CD4-positive, alpha-beta T cell treated with Interleukin-12 subunit alpha and Interleukin-12 subunit beta, for 1 hour (primary cell): ENCODE data around the gene PIK3CA.
"Not testable (repeated sequence)": the region's sequence is repeated elsewhere in the genome, so short reads cannot be mapped to it uniquely, and the experiment has no call there.

ENCODE experiments used
- DNase-seq: peaks from one replicate; pipeline ENCODE4 v3.0.0-alpha.2; 2020

PIK3CA gene

DNA sequence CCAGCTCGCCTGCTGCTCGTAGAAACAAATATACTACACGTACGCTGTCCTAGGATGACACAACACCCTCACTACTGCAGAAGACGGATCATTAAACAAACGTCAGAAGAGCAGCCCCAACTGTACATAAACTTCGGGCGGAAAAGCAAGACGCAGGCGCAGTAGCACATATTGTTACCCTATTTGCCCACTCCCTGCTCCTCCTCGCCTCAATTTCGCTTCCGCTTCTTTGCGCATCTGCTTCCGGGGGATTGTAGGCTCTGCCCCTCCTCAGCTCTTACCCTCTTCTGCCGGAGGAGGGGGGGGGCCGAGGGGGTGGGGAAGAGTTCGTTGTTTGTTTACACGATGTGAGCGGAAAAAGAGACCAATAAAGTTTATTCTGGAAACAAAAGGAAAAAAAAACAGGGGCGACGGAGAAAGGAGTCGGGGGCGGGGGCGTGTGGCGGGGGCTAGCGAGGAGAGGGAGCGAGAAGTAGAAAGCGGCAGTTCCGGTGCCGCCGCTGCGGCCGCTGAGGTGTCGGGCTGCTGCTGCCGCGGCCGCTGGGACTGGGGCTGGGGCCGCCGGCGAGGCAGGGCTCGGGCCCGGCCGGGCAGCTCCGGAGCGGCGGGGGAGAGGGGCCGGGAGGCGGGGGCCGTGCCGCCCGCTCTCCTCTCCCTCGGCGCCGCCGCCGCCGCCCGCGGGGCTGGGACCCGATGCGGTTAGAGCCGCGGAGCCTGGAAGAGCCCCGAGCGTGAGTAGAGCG is at the start of gene PIK3CA:
TSS of gene PIK3CA (plus strand) at position 485 of the 743 bp plus-strand sequence. CDS start 50,469 bp downstream, outside the sequence.
- DNase-seq = peak; percentile 97

DNA sequence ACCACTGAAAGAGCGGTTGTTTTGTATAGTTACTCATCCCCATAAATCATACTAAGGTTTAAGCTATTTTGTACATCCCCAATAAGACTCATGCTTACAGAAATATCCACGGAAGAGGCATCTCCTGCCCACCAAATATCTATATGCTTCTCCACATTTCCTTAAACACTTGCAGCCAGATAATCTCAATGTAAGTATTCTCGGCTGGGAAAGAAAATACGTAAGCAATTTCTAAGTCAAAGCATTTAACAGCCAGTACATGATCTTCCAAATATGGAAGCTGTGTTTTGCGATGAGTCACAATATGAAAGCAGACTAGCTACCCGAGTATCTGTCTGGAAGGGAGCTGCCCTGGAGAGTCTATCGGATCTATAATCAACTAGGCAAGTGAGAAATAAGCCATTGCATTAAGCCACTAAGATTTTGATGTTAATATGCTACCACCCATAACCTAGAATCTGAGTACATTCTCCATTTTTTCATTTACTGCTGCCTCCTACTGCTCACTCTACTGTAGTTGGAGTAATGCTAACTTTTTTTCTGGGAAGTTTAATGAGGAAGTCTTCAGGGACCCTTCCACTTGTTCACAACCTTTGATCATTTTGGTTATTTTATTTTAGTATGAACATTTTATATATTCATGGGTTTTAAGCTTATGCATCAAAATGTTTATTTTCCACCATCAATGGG is 49.6 kb upstream of the PIK3CA start:
- no peak for DNase-seq

- no peak for DNase-seq
These were observed 47.5 kb upstream of the PIK3CA start for GRCh38 chr3:179100652-179101051.

GRCh38 chr3:179105881-179106280 is 42.3 kb upstream of the PIK3CA start:
- no peak for DNase-seq

- no peak for DNase-seq
These were observed 40.5 kb upstream of the PIK3CA start for GRCh38 chr3:179107617-179108016.

GRCh38 chr3:179108086-179108485 is 40.1 kb upstream of the PIK3CA start:
- DNase-seq = no peak

DNA sequence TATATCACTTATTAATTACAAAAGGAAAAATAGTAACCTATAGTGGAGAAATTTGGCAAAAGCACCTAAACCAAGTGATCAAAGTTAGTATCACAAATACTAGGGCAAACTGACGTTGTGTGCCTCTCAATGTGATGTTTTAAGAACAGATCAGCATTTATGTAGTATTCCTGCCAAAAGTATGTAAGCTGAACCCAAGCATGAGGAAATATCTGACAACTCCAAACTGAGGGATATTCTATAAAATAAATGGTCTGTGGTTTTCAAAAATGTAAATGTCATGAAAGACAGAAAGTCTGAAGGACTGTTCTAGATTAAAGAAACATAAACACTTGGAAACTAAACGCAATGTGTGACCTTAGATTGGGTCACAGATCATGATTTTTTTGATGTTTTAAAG is 34.3 kb upstream of the PIK3CA start:
- no peak for DNase-seq

GRCh38 chr3:179115444-179115843 is 32.7 kb upstream of the PIK3CA start:
- DNase-seq = not testable (repeated sequence)

DNA sequence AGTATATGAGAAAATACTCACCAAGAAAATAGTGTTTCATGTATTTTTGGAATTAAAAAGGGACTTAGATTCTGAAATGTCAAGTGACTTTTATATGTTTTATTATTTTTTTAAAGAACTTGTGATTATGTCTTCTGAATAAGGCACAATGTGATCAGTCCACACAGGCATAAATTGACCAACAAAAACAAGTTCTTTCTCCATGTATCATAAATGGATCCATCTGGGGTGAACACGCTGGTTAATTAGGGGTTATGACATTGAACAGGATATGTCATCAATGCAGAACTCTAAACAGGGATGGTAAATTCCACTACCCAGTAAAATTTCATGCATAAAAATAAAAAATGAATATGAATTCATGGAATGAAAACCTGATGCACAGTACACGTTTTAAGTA is 31.3 kb upstream of the PIK3CA start:
- no peak for DNase-seq

DNA sequence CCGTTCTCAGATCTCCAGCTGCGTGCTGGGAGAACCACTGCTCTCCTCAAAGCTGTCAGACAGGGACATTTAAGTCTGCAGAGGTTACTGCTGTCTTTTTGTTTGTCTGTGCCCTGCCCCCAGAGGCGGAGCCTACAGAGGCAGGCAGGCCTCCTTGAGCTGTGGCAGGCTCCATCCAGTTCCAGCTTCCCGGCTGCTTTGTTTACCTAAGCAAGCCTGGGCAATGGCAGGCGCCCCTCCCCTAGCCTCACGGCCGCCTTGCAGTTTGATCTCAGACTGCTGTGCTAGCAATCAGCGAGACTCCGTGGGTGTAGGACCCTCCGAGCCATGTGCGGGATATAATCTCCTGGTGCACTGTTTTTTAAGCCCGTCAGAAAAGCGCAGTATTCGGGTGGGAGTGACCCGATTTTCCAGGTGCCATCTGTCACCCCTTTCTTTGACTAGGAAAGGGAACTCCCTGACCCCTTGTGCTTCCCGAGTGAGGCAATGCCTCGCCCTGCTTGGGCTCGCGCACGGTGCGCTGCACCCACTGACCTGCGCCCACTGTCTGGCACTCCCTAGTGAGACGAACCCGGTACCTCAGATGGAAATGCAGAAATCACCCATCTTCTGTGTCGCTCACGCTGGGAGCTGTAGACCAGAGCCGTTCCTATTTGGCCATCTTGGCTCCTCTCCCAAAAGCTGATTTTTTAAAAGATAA is 15.8 kb upstream of the PIK3CA start:
- DNase-seq = not testable (repeated sequence)

- DNase-seq = no peak
These were observed 14.6 kb upstream of the PIK3CA start for GRCh38 chr3:179133575-179133974.

- DNase-seq = no peak
These were observed 12.0 kb upstream of the PIK3CA start for GRCh38 chr3:179136195-179136594.

GRCh38 chr3:179141890-179142289 is 6.3 kb upstream of the PIK3CA start:
- no peak for DNase-seq

DNA sequence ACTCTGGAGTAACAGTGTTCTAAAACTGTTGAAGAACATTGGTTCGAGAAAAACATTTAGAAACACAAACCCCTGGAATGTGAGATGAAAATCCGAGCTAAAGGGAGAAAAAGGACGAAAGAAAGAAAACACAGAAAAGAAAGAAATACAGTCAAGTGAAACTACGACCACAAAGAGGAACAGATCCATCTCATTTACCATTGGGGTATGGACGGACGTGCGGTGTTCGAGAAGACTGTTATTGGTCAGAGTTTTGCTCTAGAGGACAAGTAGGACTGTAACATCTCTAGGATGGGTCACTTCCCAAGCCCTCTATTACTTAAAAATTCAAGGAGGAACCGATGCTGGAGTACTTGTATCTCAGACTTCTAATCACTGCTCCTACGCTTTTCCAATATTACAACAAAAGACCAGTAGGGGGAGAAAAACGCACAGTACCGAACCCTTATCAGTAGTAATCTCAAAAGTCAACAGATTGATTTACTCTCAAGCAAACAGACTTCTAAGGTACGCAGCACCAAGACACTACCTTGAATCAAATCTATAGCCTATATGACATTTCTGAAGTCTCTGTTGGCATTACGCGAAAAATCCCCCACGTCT is 1.1 kb upstream of the PIK3CA start:
- peak; percentile 76 for DNase-seq

- DNase-seq = no peak
These were observed 664 bp upstream of the PIK3CA start for GRCh38 chr3:179147514-179147872.

DNA sequence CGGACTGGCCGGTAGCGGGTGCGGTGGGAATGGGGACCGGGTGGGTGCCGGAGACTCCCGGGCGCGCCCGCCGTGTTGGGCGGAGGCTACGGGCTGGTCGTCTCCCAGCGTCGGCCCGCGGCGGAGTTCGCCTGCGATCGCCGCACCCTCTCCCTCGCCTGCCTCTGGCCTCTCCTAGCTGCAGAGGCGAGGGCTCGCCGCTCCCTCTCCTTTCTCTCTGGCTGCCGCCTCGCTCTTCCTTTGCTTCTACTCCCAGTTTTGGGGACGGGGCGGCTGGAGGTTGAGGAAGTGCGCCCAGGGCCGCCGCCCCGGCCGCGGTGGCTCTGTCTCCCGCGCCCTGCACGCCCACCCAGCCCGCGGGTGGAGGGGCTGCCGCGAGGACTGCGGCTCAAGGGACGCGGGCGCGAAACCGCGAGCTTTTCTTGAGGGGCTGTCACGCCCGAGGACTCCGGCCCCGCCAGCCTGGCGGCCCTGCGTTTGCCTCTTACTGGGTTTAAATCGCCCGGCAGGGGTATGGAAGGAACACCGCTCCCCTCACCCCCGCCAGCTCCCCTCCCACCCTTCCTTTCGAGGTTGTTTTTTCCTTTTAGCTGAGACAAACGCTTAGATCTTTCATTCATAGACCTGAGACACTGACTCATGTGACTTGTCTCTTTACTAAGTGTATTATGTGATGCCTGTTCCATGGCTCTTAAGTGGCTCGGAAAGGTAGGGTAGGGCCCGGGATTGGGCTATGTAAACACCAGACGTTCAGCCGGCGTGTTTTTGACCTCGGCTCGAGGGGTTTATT is 654 bp downstream of the PIK3CA start:
- peak; percentile 75 for DNase-seq

DNA sequence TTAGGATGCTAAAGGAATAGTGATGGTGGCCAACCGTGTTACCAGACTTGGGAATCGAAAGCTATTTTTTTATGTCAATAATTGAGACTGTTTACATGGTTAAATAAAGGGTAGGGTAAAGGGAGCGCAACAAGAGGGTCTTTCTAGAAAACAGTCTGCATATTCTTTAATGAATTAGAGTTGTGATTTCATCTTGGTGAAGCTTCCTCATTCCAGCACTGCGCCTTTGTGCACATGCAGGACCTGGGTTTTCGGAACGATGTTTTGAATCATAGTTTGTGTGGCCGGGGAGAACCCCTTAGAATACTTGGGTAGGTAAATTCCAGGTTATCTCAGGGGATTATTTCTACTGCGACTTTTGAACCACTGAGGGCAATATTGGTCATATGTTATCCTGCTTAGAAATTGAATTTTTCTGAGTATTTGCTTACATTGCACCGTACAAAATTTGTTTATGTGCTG is 1.3 kb downstream of the PIK3CA start:
- DNase-seq = peak; percentile 67

DNA sequence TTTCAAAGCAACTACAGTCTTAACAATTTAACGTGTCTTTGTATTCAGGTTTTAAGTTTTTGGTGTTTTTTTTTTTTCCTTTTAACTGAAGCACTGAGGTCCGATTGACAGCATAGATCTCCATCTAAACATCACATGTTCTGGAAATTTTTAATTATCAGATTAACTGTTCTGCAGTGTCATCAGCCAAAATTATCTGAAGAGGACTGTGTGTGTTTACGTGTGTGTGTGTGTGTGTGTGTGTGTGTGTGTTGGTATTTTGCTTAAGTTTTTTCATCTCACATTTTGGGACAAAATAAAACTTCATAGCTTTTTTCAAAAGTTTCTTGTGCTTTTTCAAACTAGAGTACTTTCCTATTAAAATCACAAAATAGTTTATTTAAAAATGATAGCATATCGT is 1.8 kb downstream of the PIK3CA start:
- DNase-seq = no peak

DNA sequence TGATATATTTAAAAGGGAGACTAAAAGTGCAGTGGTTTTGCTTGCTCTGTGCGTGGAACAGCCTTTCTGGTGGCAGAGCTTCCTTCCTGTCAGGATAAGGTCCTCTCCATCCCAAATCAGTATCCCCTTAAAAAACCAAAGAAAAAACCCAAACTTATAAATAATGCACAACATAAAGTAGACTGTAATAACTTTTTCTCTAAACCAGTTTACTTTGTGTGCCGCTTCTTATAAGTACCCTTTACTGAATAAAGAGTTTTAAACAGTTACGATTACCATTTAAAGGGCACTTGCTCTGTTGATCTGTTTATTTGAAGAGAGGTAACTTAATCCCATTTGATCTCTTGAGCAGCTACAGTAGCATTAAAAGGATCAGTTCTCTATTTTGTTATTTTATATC is 2.5 kb downstream of the PIK3CA start:
- no peak for DNase-seq

GRCh38 chr3:179151474-179151873 is 3.3 kb downstream of the PIK3CA start:
- no peak for DNase-seq

DNA sequence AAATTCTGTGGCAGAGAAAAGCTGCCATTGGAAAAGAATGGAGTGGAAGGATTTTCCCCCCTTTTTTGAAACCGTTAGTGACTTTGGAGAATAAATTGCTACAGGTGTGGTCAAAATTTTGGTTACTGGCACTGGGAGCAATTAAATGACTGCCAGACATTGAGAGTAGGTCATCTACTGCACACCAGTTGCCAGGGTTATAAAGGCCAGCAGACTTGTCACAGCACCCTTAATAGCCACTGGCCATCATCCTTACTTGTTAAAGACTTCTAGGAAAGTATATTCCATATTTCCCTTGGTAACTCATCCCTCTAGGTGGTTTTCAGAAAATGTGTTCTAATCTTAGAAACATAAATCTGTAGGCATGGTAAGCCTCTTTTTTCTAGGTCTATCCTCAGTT is 8.0 kb downstream of the PIK3CA start:
- no peak for DNase-seq

DNA sequence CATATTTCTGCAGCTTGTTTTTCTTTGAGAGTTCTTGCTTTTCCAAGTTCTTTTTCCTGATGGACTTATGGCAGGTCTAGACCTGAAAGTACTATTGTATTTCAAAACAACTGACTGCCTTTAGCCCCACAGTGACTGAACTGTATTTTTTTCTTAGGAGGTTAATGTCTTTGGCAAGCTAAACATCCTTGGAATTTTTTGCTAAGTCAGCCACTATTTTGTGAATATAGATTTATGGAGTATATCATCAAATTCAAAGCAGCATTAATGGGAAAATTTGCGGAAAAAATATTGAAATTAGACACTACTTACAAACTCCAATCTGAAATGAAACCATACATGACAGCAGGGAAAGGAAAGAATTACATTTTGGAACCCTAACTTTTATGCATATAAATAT is 8.6 kb downstream of the PIK3CA start:
- DNase-seq = no peak
